Measurements from ENCODE around the gene MRPL49. TPM values are rescaled to one million over a fixed set of nuclear protein-coding genes. Genes with fewer than 3 reads are reported as not detected.

The MRPL49 gene
- total and polyA plus RNA-seq, 9 of the 15 experiments (the other 6 are each of a cell fraction or from before 2014, with no cell fraction given) = 74.3 to 132 (median 91.2) TPM

- no peak overlapping the region for H2AFZ ChIP-seq (ENCODE audit: low read depth, low read length)
- WGBS (ENCODE audit: insufficient coverage, low coverage, missing lambda C conversion rate) = 87% methylated on average over 11 of the region's 15 CpGs
- BruUV-seq (replicated peaks) = no TSS peak
- no peak for DNase-seq (ENCODE audit: extremely low read depth in 1 of 4, low spot score in 3 of 4)
- TF ChIP-seq ARHGAP35 (IDR thresholded peaks at IDR 0.05; ENCODE audit: partially characterized antibody) = no peak
- no peak for TF ChIP-seq TRIM24 (IDR thresholded peaks at IDR 0.05)
- no peak for TF ChIP-seq ZNF354B (CRISPR knock-in tag; IDR thresholded peaks at IDR 0.05)
- TF ChIP-seq CREB1 (IDR thresholded peaks at IDR 0.05) = no peak
- TF ChIP-seq CREB1 (CRISPR knock-in tag; IDR thresholded peaks at IDR 0.05) = no peak
- TF ChIP-seq NR4A1 (CRISPR knock-in tag; IDR thresholded peaks at IDR 0.05) = no peak
- no peak for TF ChIP-seq NR4A1 (tag; IDR thresholded peaks at IDR 0.05)
- TF ChIP-seq TGIF2 (CRISPR knock-in tag; IDR thresholded peaks at IDR 0.05) = no peak
- no peaks in the 10 kb centered on the region for H3K9me3 ChIP-seq (replicated peaks; ENCODE audit: control insufficient read depth, insufficient read depth, low read depth, low read length)
- no peaks in the 10 kb centered on the region for H3K27me3 ChIP-seq (ENCODE audit: control insufficient read depth in 2 of 2, insufficient read depth in 2 of 2, low read length in 2 of 2)
- intact Hi-C loops (cut with micrococcal nuclease) (no loop called here), in situ Hi-C loops (cut with MboI) (no loop called here)
- no peak for ATAC-seq
- POLR2A ChIA-PET = interaction anchor here (0.6 to 7.2 kb wide), 2 partner anchors 10 to 723 kb away, joined by 3 to 92 read pairs; partner anchors contain the start of gene VPS51
- H3K4me1 ChIP-seq (replicated peaks in 1 of 2; ENCODE audit: control insufficient read depth in 2 of 2, insufficient read depth in 2 of 2, low read length in 2 of 2) = peaks cover 9 to 29% of the 10 kb centered on the region in 2 experiments; a peak in 4 of 5 replicates
- CTCF ChIA-PET (ENCODE audit: low intra/inter-chr PET ratio) = no interaction called here
- H3K36me3 ChIP-seq (ENCODE audit: control insufficient read depth, insufficient read depth, low read length) = peaks cover 32% of the 10 kb centered on the region; the same call in 1 of the 3 replicates
- no peak for FAIRE-seq
- H3K4me2 ChIP-seq (ENCODE audit: insufficient read depth, low read length) = no peak overlapping the region
- H3K9ac ChIP-seq (ENCODE audit: insufficient read depth in 1 of 2, low read depth in 2 of 2, low read length in 2 of 2) = peak overlapping the region in 1 of 2 experiments; percentile 59; a peak in 1 of 4 replicates
- peaks cover 5% of the 10 kb centered on the region; the same call in 1 of the 3 replicates for H3K79me2 ChIP-seq (ENCODE audit: control insufficient read depth, insufficient read depth, low read length)
- H3K4me3 ChIP-seq = no peak overlapping the region
- H4K20me1 ChIP-seq (replicated peaks; ENCODE audit: control insufficient read depth, insufficient read depth, low read length) = no peaks in the 10 kb centered on the region
- H3K9me1 ChIP-seq (ENCODE audit: control insufficient read depth, insufficient read depth, low read length) = no peaks in the 10 kb centered on the region
- no peak overlapping the region for H3K27ac ChIP-seq (ENCODE audit: extremely low read depth, low read depth, low read length)
Observed at GRCh38 chr11:65107078-65107477, 15.0 kb upstream of the MRPL49 start.
